Motor neuron (in vitro differentiated cells): ENCODE measurements around the gene TBL1Y. TPM values are rescaled to one million over a fixed set of nuclear protein-coding genes. Genes with fewer than 3 reads are reported as not detected.
A peak's percentile ranks its signal among the peaks of the same experiment; 100 is the strongest.
"Not testable (repeated sequence)": the region's sequence is repeated elsewhere in the genome, so short reads cannot be mapped to it uniquely, and the experiment has no call there.

Experiments
- ATAC-seq, 8 experiments: fragments of 200-7000 bp; cut with Tn5 transposase; replicated peaks in 6 of 8; 2 replicates each; pipeline ENCODE4 v1.8.0; 2021; ENCODE audit warnings: mild to moderate bottlenecking in 8 of 8, moderate library complexity in 8 of 8
- H3K27ac ChIP-seq, 2 donors: fragments of 250-450 bp; sonication (Bioruptor Pico); 2 replicates each; pipeline ENCODE4 v1.9.0; 2021; ENCODE audit warnings: antibody characterized with exemption in 2 of 2, mild to moderate bottlenecking in 2 of 2, moderate library complexity in 1 of 2
- H3K4me1 ChIP-seq, 2 donors: fragments of 250-450 bp; sonication (Bioruptor Pico); replicated peaks in 1 of 2; 2 replicates each; pipeline ENCODE4 v1.6.1; 2021; ENCODE audit warnings: antibody characterized with exemption in 2 of 2, mild to moderate bottlenecking in 2 of 2, moderate library complexity in 1 of 2
- H3K4me3 ChIP-seq, 5 donors: fragments of 250-450 bp; sonication (Bioruptor Pico); 2 replicates each; pipeline ENCODE4 v1.9.0; 2021; ENCODE audit warnings: antibody characterized with exemption in 5 of 5, mild to moderate bottlenecking in 5 of 5, moderate library complexity in 4 of 5
- whole genome bisulfite sequencing, 10 experiments: fragments of 450-650 bp; shearing (Covaris generic); methylation state at CpG; one replicate each; pipeline ENCODE4 v1.0.0; 2022; 5-methylcytosine and 5-hydroxymethylcytosine counted together
- in situ Hi-C, 9 experiments: fragments of 400-800 bp; cut with MboI; loops; one replicate each; pipeline ENCODE4 v1.15.0; 2021; ENCODE audit warnings: low sequenced_read_pairs in 9 of 9, low pct_unique_long_range_greater_than_20kb in 2 of 9; ENCODE audit not compliant: unreplicated experiment in 9 of 9
- total RNA-seq, 8 experiments: library from RNA; unstranded; fragments of 300-600 nt; gene quantifications; 2 replicates each; pipeline versions ENCODE4 v1.2.3 to v1.2.4, GENCODE V29; 2022

Gene TBL1Y
- total RNA-seq, result 1 to 10 TPM in 3 of 8 experiments, under 1 TPM in 1, not detected in 4; 0.57 to 2.0 (median 1.4) TPM

GRCh38 chrY:6910372-6911252 lies at the start of gene TBL1Y:
TBL1Y (plus strand) TSS chrY:6910697; CDS start chrY:7025085, 114,388 bp downstream.
- ATAC-seq, result peak in 6 of 8 experiments; percentile 62 to 81 (median 74)
- in situ Hi-C loops, result no loop called here
- Histone ChIP-seq H3K4me3 (peak within 1 kb of the TSS in 4 of 5 donors; percentile 52 to 60 (median 54)), H3K27ac (peak within 1 kb of the TSS; percentile 72 to 86), H3K4me1 (peaks cover 0 to 2% of the 10 kb centered on the region in 2 donors)
- 0% methylated on average over 1 of the region's 91 CpGs; no CpG with 5 or more reads in 9 of the 10 experiments for WGBS, 10 experiments

GRCh38 chrY:6894496-6894895 lies 16.0 kb upstream of the TBL1Y start:
- no peak overlapping the region for H3K27ac ChIP-seq
- no peak for ATAC-seq
- H3K4me1 ChIP-seq, result no peaks in the 10 kb centered on the region
- 0% methylated on average over 1 to 2 of the region's 3 CpGs; no CpG with 5 or more reads in 8 of the 10 experiments for WGBS, 10 experiments
- in situ Hi-C loops, result no loop called here
- no peak overlapping the region for H3K4me3 ChIP-seq

- no peaks in the 10 kb centered on the region for H3K4me1 ChIP-seq
- 14% methylated on average over 1 of the region's 1 CpG; no CpG with 5 or more reads in 9 of the 10 experiments for whole genome bisulfite sequencing, 10 experiments
- in situ Hi-C loops, result no loop called here
- H3K27ac ChIP-seq, result no peak overlapping the region
- no peak overlapping the region for H3K4me3 ChIP-seq
- no peak for ATAC-seq
Observed at GRCh38 chrY:6895236-6895635, 15.3 kb upstream of the TBL1Y start.

- H3K27ac ChIP-seq, H3K4me1 ChIP-seq, in situ Hi-C loops, ATAC-seq, H3K4me3 ChIP-seq: not testable (repeated sequence)
Observed at GRCh38 chrY:6902116-6902515, 8.4 kb upstream of the TBL1Y start.

GRCh38 chrY:6907591-6907990 lies 2.9 kb upstream of the TBL1Y start:
- WGBS, 10 experiments, result 0% methylated on average over 1 of the region's 1 CpG; no CpG with 5 or more reads in 9 of the 10 experiments
- ATAC-seq, result no peak
- Histone ChIP-seq H3K4me1 (peaks cover 0 to 2% of the 10 kb centered on the region in 2 donors), H3K4me3 (no peak overlapping the region), H3K27ac (no peak overlapping the region)
- in situ Hi-C loops, result no loop called here

GRCh38 chrY:6908021-6908420 lies 2.5 kb upstream of the TBL1Y start:
- 13 to 60% methylated on average over 1 of the region's 6 CpGs; no CpG with 5 or more reads in 8 of the 10 experiments for WGBS, 10 experiments
- in situ Hi-C loops, ATAC-seq, H3K4me3 ChIP-seq, H3K27ac ChIP-seq, H3K4me1 ChIP-seq: not testable (repeated sequence)

- H3K27ac ChIP-seq, result peak overlapping the region; percentile 72 to 86
- in situ Hi-C loops, result no loop called here
- peak in 6 of 8 experiments; percentile 32 to 66 (median 65) for ATAC-seq
- WGBS, 10 experiments, result 0 to 5% methylated on average over 4 to 5 of the region's 14 CpGs; no CpG with 5 or more reads in 8 of the 10 experiments
- peaks cover 0 to 2% of the 10 kb centered on the region in 2 donors for H3K4me1 ChIP-seq
- peak overlapping the region in 4 of 5 donors; percentile 52 to 60 (median 54) for H3K4me3 ChIP-seq
Observed at GRCh38 chrY:6909118-6909521, 1.4 kb upstream of the TBL1Y start.

GRCh38 chrY:6909856-6910255 lies 641 bp upstream of the TBL1Y start:
- H3K27ac ChIP-seq, result peak overlapping the region; percentile 72 to 86
- WGBS, 10 experiments, result no CpG with 5 or more reads among the region's 14 CpGs
- peaks cover 0 to 2% of the 10 kb centered on the region in 2 donors for H3K4me1 ChIP-seq
- peak overlapping the region in 4 of 5 donors; percentile 52 to 60 (median 54) for H3K4me3 ChIP-seq
- in situ Hi-C loops, result no loop called here
- ATAC-seq, result peak in 5 of 8 experiments; percentile 20 to 43 (median 33)

GRCh38 chrY:6911253-6911881 lies 870 bp downstream of the TBL1Y start, which contains the start of gene AMELY:
AMELY (minus strand) TSS chrY:6911752; CDS start chrY:6872608, 39,144 bp downstream.
- no peak within 1 kb of the TSS for H3K27ac ChIP-seq
- ATAC-seq, result peak in 5 of 8 experiments; percentile 25 to 40 (median 28)
- in situ Hi-C loops, result no loop called here
- peak within 1 kb of the TSS in 4 of 5 donors; percentile 52 to 60 (median 54) for H3K4me3 ChIP-seq
- no CpG with 5 or more reads among the region's 52 CpGs for WGBS, 10 experiments
- H3K4me1 ChIP-seq, result peaks cover 0 to 2% of the 10 kb centered on the region in 2 donors

GRCh38 chrY:6913362-6913761 lies 2.9 kb downstream of the TBL1Y start:
- no peak overlapping the region for H3K27ac ChIP-seq
- peaks cover 0 to 2% of the 10 kb centered on the region in 2 donors for H3K4me1 ChIP-seq
- H3K4me3 ChIP-seq, result no peak overlapping the region
- in situ Hi-C loops, result no loop called here
- ATAC-seq, result no peak

- H3K27ac ChIP-seq, result no peak overlapping the region
- 100% methylated on average over 1 of the region's 2 CpGs; no CpG with 5 or more reads in 9 of the 10 experiments for WGBS, 10 experiments
- in situ Hi-C loops, result no loop called here
- ATAC-seq, result no peak
- H3K4me3 ChIP-seq, result no peak overlapping the region
- H3K4me1 ChIP-seq, result no peaks in the 10 kb centered on the region
Observed at GRCh38 chrY:6921061-6921460, 10.6 kb downstream of the TBL1Y start.

- no CpG with 5 or more reads among the region's 4 CpGs for WGBS, 10 experiments
- no peak for ATAC-seq
- H3K27ac ChIP-seq, result no peak overlapping the region
- in situ Hi-C loops, result no loop called here
- H3K4me3 ChIP-seq, result no peak overlapping the region
- H3K4me1 ChIP-seq, result no peaks in the 10 kb centered on the region
Observed at GRCh38 chrY:6928265-6928664, 17.8 kb downstream of the TBL1Y start.

GRCh38 chrY:6929237-6929636 lies 18.7 kb downstream of the TBL1Y start:
- H3K27ac ChIP-seq, result no peak overlapping the region
- no peak overlapping the region for H3K4me3 ChIP-seq
- WGBS, 10 experiments, result no CpG with 5 or more reads among the region's 1 CpG
- ATAC-seq, result no peak
- H3K4me1 ChIP-seq, result no peaks in the 10 kb centered on the region
- in situ Hi-C loops, result no loop called here
